Fibroblast of skin of scalp (primary cell): Measurements from ENCODE around the gene ASXL1.
"Not testable (repeated sequence)": the region's sequence is repeated elsewhere in the genome, so short reads cannot be mapped to it uniquely, and the experiment has no call there.

Source experiments
- DNase-seq: peaks from one replicate; pipeline ENCODE4 v3.0.0-alpha.2; 2013

ASXL1 gene

DNA sequence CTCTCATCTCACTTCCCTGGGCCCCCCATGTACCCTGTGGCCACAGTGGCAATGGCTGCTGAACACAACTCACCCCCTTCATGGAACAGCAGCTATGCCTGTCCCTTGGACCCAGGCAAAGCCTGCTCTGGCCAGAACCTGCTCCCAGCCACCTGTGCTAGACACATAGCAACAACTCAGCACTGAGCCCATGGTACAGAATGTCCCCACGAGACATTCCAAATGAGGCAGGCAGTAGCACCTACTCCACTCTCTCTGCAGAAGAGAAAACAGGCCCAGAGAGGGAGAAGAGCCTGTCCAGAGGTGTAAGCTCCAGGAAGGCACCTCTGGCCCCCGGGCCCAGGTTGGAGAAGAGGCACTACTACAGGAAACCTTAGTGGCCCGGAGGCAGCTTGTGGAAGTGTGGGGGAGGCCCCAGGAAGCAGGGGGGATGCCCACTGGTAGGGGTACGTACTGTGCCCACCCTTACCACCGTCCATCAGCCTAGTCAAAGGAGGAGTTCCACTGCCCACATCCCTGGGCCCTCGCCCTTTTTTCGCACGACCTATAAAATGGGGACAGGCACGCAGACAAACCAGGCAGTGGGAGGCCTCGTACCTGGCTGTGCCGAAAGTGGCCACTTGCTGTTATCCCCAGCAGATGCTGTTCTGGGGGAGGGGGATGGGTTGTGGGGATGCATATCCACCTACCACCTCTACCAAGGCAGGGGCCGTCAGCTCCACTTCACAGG lies 97.2 kb downstream of the ASXL1 start:
- DNase-seq: no peak

DNA sequence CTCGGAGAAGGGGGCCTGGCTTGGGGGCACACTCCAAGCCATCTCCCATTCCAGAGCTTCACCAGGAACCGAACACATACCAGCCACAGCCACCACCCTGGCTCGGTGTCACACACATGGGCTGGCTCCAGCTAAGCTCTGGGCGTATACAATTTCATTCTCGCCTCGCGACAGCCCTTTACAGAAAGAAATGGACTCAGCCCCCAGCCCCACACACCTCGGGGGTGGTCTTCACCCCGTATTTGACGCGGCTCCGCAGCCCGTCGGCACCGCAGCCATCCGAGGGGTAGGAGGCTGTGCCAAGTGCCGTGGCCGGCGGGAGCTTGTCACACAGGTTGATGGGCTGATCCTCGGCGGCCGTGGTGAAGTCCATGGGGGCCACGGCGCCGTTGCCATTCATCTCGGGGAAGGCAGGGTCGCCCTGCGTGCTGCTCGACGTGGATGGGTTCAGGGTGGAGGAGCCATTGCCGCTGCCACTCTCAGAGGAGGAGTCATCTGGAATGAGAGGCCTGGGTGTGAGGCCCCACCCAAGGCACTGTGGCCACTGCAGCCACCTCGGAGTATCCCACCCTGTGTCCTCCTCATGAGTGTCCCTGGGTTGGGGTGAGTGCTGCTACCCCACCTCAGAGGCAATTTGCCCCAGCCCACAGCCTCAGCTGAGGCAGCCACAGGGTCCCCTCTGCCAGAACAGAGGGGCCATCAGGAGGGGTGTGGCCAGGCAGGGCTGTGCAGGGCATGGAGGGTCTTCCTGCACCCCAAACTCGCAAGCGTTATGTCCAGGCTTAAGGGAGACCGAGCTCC lies 98.0 kb downstream of the ASXL1 start:
- DNase-seq: no peak

DNA sequence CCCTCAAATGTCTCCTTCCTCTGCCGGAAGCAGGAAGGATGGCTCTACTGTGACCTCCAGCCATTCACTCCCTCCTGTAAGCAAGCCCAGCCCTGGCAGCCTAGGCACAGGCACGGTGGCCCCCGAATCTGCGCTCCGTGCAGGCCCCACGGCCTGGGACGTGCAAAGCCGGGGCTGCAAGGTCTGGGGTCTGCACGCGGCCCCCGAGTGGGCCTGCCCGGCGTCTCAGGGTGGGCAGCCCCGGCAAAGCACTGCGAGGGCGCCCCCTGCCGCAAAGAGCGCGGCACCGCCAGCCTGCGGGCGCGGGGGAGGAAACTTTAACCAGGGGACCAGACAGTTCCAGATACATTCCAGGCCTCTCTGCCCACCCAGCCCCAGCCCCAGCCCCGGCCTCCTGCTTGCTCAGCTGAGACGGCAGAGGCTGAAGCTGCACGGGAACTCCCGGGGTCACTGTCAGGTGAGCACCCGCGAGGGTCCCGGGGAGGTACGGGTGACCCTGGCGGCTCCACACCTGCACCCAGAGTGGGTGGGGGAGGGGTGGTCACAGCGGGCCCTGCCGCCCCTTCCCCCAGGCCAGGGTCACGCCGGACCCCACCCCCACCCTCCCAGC lies 98.8 kb downstream of the ASXL1 start:
- peak; percentile 51 for DNase-seq

DNA sequence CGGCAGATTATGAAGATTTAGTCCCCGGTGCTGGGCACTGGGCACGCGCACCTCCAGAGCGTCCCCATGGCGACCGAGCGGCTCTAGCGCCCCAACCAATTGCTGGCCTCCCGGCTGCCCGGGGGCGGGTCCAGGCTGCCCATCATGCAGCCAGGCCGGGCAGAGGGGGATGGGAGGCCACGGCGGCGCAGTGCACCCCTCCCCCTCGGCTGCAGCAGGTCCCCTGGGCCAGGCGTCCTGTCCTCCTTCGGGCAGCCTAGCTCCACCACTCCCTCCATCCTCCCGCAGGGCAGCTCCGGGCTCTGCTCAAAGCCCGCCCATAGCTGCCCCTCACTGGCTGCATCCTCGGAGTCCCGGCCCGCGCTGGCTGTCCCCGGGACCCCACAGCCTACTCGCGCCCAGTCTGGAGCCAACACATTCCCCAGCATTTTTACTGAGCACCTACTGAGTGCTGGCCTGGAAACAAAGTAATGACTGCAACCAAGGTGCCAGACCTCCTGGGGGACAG lies 99.4 kb downstream of the ASXL1 start:
- peak; percentile 64 for DNase-seq

DNA sequence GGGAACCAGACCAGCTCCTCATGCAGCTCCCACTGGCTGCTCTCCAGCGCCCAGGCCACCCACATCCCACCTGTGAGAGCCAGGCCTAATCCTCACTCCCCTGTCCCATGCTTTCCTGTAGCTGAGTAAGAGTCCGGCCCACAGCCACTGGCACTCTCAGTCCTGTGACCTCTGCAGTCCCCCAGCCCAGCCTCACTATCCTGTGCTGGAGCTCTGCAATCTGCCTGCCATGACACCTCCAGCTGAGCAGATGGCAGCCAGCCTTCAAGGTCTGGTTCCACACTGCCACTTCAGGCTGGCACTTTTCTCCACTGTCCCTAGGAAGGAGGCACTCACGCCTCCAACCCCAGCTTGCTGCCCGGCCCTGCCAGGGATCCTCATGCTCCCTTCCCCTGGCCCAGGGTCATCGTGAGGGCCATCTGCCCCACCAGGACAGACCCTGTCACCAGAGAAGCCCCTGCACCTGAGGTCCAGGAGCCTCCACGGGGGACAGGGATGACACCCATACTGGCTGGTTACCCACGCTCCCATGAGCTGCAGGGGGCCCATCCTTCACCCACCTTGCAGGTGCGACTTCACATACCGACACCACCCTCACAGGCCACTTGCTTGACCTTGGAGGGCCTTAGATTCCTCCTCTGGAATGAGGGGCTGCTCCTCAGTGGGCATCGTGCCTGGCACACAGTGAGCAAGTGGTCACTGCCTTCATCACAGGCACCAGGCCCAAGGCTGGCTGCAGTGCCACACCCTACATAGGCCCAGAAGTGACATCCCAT lies 100.1 kb downstream of the ASXL1 start:
- no peak for DNase-seq

DNA sequence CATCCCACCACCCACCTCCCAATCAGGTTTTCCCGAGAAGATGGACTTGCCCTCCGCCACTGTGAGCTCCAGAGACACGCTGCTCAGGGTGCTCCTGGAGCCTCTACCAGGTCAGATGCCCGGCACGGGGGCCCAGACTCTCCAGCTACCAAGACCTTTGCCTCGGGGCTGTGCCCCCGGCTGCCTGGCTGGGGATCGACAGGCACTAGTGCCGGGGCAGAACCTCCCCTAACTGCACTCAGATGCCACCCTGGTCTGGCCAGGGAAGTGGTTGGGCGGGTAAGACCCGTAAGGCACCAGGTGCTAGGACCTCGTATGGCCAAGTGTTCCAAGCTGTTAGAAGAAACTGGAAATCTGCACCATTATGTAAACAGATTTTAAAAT lies 100.7 kb downstream of the ASXL1 start:
- no peak for DNase-seq

DNA sequence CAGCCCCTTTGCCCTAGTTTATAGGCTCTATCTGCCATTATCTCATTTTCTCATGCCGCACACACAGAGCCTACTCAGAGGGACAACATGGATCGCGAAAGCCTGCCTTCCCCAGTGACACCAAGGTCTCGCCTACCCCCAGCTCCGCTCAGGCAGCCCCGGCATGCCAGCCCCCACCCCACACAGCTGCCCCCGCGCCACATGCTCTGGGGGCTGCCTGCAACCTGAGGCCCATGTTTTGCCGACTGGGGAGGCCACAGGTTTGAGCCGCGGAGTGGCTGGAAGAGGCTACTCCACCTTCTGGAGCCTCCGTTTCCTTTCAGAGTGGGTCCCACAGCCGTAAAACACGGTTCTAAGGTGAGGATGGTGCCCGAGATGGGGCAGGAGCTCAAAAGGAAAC lies 102.1 kb downstream of the ASXL1 start:
- no peak for DNase-seq

DNA sequence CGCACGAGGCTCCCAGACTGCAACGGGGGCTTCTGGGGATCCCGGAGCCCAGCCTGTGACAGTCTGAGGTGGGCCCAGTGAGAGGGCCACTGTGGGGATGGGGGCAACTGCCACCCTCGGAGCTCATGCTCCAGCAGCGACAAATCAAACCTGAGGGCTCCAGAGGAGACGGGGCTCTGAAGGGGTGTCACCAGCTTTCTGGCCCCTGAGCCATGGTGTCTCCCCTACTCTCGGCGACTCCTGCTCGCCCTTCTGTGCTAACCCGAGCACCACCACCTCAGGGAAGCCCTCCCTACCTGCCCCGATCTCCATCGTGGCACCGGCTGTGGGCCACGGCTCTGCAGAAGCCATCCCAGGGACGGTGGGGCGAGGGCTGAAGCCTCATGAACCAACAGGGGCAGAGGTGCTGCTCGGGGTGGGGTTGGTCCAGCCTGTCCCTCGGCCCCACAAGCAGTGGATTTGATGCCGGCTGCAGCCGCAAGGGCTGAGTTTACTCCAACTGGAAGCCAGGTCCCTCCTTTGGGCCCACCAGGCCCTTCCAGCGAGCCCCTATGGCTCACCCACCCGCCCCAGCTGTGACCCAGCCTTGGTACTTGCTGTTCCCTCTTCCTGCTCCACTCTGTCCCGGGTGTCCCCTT lies 102.7 kb downstream of the ASXL1 start:
- DNase-seq: no peak

DNA sequence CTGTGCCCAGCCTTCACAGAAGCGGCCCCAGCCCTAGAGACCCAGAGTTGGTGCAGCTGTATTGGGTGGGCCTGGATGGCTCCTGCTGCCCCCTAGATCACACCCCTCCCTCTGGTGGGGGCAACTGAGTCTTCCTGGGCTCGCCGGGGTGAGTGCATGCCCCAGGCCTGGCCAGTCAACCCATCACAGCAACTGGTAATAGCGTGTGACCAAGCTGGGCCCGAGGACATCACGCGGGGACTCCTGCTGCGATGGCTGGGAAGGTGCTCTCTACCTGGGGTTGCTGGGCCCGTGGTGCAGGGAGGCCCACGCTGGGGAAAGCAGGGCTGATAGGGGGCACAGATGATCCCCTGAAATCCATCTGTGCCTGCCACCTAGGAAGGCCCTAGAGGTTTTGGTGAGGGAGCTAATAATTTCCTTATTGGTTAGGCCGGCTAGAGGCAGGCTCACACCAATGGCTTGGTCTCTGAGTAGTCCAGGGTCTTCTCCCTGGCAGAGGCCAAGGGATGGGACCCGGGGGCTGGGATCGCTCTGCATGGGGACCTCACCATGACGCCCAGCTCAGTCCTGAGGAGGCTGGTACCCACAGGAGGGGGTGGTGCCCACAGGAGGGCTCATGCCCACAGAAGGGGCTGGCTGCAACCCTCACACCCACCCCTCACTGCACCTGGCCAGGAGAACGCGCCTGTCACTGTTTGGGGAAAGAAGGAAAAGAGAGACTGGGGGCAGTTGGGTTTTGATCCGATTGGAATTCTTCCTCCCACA lies 103.9 kb downstream of the ASXL1 start:
- DNase-seq: no peak

DNA sequence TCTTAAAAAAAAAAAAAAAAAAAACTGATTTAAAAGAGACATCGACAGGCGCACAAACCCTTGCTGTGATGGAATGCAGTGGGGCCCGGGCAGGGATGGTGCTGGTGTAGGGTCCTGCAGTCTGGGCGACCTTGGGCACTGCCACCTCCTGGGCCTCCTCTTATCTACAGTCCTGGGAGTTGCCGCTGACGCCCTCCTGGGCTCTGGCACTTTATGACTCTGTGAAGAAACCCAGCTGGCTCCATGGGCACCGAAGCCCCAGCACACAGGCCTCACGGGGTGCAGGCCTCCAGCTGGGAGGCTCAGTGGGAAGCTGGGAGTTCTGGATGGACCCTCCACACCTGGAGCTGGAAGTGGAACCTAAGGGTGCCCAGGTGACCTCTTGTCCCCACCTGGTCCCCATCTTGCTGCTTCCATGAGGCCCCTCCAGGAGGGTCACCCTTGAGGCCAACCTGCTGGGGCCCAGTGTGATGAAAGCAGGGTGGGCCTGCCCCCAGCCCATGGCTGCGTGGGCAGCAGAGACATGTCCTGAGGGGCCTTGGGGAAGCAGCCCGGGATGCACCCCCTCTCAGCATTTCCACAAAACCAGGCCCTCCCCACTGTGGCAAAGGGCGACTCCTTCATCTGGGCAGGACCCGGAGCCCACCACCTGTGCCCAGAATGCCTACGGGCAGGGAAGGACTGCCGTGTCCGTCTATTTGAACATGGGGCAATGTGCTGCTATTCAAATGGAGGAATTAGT lies 104.9 kb downstream of the ASXL1 start:
- DNase-seq: no peak

DNA sequence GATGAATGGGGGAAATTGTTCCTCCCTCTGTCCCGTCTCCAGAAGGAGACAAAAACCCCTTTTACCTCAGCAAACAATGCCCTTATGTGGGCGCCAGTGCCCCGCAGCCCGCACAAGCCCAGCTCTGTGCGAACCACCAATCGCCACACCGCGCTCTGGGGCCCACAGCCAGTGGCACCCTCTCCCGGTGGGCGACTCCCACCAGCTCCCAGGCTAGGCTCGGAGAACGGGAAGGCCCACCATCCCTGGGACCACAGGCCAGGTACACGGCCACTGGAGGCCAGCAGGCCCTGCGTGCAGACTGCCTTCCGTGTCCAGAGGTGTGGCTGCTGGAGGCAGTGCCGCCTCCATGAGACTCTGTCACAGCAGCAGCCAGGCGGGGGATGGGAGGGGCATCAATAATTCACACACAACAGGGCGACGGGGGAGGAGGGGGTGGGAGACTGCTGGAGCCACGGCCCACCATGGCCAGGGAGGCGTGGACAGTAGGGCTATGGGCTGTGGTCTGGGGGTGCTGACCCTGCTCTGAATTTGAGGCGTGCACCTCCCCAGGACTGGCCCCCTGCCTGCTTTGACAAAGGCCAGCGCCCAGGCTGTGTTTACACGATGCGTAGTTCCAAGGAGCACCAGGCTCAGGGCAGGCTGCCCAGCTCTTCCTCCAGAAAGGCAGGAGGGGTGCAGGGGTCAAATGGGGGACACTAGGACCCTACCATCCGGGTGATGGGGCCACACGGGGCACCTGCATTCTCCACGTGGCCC lies 105.7 kb downstream of the ASXL1 start:
- DNase-seq: no peak

DNA sequence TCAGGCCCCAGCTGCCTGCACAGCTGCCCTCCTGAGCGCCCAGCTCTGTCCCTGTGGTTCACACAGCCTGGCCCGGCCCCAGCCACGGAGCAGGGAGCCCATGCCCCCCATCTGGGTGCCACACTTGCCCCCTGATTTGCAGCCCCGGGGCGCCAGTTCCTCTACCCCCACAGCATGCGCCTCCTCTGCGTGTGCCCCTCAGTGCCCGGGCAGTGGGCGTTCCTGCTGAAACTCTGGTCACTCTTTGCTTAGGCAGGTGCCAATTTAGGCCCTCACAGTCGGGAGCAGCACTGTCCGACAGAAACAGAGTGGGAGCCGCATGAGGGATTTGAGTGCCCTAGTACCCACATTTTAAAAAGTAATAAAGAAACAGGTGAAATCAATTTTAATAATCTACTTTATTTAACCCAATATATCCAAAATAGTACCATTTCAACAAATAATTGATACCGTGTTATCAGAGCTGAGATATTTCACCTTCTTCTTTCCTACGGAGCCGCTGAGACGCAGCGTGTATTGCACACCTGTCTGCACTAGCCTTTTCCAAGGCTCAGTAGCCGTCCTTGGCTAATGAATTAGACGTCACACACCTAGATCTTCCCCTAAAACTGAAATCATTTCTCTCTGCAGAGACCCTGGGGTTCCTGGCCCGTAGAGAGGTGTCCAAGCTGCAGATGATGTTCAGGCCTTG lies 106.4 kb downstream of the ASXL1 start:
- DNase-seq: no peak

DNA sequence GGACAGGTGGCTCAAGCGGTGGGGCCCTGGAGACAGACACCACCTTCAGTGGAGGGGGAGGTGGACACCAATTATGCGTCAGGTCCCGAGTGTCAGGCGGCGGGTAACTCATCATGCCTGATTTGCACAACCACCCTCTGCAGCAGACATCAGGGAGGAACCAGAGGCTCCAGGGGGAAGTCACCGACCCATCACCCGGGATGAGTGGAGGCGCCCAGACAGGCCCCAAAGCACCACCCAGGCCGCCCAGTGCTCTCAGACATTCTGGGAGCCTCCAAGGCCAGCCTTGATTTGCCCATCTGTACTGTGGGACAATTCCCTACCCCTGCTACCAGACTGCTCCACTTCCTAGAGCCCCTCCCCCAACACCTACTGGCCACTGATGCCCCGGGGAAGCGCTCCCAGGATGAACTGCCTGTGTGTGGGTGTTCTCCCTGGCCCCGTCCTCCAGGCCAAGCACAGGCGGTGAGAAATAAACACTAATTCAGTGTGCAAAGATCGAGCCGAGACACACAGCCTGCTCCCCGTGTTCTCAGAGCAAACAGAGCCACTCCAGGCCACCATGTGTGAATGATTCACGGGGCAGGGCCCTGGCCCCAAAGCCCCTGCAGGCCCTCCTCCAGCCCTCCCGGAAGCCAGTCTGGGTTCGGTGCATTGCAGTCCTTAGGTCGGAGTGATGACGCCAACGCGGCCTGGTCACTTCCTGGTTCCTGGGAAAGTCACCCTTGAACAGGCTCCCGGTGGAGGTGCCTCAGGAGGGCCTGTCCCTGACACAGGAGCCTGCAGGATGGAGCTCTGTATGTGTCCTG lies 107.2 kb downstream of the ASXL1 start:
- peak; percentile 31 for DNase-seq

DNA sequence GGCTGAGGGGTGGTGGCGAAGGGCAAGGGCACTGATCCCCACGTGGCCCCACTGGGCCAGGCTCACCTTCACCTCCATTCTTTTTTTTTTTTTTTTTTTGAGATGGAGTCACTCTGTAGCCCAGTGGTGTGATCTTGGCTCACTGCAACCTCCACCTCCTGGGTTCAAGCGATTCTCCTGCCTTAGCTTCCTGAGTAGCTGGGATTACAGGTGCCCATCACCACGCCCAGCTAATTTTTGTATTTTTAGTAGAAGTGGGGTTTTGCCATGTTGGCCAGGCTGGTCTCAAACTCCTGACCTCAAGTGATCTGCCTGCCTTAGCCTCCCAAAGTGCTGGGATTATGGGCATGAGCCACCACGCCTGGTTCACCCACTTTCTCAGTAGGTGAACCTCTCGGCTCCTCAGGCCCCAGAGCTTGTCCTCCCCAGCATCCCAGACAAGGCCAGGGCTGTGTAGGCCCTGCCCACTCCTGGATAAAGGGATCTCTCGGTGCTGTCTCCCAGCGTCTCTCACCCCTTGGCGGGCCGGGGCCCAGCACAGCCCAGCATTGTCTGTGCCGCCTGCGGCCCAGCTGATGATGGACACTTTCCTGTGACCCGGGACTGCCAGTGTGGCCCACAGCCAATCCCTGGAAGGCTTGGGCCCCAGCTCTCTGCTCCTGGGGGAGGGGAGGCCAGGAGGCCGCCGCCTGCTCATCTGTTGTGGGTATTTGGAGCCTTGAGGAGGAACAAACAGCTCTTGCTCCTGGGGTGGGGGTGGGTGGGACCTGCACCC lies 108.0 kb downstream of the ASXL1 start:
- not testable (repeated sequence) for DNase-seq

DNA sequence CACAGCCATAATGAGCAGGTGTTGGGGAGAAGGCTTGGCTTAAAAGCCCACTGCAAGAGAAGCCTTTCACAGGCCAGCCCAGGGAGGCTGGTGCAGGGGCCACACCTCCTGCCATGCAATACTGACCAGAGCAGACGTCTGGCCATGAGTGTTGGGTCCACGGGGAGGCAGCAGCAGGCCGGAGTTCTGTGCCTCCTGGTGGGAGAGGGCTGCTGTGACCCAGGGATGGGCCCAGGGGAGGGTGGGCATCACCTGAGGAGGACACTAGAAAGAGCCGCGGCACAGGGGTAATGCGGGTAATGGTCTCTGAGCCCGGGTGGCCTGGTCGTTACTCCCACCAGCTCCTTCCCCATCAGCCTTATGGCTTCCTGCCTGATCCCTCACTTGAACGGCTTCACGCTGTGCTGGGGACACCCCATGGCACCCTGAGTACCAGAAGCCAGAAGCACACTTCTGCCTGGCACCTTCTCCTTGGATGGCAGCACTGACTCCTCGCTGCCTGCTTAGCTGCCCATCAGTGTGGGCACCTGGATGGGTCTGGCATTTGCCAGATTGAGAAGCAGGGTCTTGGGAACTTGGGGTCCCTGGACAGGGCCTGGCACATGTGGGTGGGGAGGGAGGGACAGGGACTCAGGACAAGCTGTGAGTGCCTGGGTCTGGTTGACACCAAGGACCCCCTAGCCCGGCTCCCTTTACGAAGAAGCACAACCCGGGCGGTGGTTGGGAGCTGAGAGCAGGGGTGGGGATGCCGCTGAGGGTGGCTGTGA lies 108.8 kb downstream of the ASXL1 start:
- DNase-seq: no peak

DNA sequence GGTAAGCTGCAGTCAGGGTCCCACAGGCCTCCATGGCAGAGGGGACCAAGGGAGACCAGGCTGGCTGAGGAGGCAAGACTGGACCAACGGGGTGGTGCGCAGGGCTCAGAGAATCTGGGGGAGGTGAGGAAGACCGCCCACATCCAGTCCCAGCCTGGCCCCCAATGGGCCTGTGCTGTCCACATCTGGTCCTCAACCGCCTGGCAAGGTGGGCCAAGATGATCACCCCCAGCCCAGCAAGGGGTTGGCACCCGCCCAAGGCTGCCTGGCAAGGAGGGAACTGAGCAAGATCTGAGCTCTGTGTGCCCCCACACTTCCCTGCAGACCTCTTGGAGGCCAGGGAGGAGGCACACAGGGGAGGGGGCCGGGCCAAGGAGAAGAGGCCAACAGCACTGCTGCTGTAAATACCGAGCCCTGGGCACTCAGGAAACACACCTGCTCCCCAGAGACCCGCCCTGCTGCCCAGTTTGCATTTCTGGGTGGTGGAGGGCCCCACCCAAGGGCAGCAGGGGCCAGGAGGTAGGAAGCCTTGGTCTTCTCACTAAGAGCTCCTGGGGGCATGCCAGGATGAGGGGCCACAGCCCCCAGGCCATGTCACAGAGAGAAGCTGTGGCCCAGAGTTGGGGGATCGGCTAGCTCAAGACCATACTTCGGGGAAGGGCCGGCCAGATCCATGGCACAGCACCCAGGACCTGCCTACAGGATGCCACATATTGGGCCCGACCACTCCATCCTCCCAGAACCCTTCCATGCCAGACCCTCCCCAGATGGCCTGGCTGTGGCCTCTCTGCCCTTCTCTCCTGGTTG lies 109.6 kb downstream of the ASXL1 start:
- no peak for DNase-seq
